Left renal cortex interstitium (tissue), 4 donors: ENCODE data around the gene PTGIR. TPM values are rescaled to one million over a fixed set of nuclear protein-coding genes. Genes with fewer than 3 reads are reported as not detected.

Experiments
- DNase-seq, 4 donors: peaks; one replicate each; pipeline ENCODE4 v3.0.0-alpha.2; 2013; ENCODE audit warnings: low read depth in 4 of 4, low spot score in 2 of 4, missing footprints in 1 of 4
- polyA plus RNA-seq, 4 donors: library from polyadenylated mRNA; unstranded; fragments of 120-200 nt; gene quantifications; one replicate each; pipeline ENCODE4 v1.2.1, GENCODE V29; 2013; ENCODE audit not compliant: insufficient read length in 4 of 4

Gene PTGIR
- polyA plus RNA-seq, 4 donors: 2.1 to 3.1 (median 2.5) TPM

- DNase-seq: no peak
Observed at GRCh38 chr19:46617601-46618000, 7.3 kb downstream of the PTGIR start.

- DNase-seq: no peak
Observed at GRCh38 chr19:46616631-46617322, 8.1 kb downstream of the PTGIR start.

- no peak for DNase-seq
Observed at GRCh38 chr19:46615966-46616365, 8.9 kb downstream of the PTGIR start.

DNA sequence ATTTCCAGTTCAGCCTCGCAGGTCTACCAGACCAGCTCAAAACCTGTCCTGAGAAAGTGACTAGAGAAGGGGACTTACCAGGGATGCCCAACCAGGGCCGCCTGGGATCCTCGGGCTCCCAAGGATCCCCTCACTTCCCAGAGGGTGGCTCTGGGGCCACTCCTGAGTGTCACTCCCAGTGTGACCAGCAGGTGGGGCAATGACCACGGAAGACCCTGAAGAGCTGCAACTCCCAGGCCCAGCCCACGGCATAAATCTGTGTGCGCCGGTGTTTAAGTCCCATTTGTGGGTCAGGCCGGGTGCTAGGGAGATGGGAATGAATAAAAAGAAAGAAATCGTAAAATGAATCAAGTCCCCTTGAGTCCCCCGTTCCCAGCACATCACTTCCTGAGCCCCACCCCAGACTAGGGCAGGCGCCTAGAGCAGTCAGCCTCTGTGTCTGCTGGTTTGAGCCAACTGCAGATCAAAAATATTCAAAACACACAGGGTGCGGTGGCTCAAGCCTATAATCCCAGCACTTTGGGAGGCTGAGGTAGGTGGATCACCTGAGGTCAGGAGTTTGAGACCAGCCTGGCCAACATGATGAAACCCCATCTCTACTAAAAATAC is 10.7 kb downstream of the PTGIR start:
- peak in 1 of 4 donors; percentile 74 for DNase-seq

DNA sequence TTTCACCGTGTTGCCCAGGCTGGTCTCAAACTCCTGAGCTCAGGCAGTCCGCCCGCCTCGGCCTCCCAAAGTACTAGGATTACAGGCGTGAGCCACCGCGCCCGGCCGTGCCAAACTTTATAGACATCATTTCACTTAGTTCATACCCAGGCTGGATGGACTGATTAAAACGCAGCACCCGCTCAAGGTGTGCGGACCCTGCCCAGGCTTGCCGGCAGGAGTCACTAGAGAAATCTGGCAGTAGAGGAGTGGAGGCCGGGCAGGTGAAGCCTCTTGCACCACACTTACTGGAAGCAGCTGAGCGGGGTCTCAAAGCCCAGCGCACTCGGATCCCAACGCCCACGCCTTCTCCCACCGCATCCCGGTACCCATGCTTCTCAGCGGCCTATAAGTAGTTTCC is 11.4 kb downstream of the PTGIR start:
- no peak for DNase-seq

DNA sequence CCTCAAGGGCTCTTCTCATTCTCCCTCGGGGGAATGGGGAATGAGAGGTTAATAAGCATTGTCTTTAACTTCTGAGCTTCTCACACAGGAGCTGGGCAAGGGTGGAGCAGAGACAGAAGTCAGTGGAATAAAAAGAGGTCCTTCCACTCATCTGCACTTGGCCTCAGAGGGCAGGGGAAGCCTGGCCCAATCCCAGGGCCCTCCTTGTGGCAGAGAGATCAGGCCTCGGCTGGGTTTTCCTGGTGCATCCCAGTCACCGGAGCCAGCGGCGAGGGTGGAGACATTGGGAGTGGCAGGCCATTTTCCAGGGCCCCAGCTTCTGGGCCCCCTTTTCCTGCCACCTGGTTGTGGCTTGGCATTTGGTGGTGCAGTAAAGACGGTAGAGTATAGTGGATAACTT is 13.1 kb downstream of the PTGIR start:
- no peak for DNase-seq

- no peak for DNase-seq
Observed at GRCh38 chr19:46610851-46611770, 13.8 kb downstream of the PTGIR start.

GRCh38 chr19:46610413-46610775 is 14.5 kb downstream of the PTGIR start:
- no peak for DNase-seq

DNA sequence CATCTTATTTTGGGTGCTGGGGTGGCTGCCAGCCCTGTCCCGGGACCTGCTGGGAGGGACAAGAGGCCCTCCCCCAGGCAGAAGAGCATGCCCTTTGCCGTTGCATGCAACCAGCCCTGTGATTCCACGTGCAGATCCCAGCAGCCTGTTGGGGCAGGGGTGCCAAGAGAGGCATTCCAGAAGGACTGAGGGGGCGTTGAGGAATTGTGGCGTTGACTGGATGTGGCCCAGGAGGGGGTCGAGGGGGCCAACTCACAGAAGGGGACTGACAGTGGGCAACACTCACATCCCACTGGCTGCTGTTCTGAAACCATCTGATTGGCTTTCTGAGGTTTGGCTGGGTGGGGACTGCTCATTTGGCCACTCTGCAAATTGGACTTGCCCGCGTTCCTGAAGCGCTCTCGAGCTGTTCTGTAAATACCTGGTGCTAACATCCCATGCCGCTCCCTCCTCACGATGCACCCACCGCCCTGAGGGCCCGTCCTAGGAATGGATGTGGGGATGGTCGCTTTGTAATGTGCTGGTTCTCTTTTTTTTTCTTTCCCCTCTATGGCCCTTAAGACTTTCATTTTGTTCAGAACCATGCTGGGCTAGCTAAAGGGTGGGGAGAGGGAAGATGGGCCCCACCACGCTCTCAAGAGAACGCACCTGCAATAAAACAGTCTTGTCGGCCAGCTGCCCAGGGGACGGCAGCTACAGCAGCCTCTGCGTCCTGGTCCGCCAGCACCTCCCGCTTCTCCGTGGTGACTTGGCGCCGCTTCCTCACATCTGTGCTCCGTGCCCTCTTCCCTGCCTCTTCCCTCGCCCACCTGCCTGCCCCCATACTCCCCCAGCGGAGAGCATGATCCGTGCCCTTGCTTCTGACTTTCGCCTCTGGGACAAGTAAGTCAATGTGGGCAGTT is 15.1 kb downstream of the PTGIR start:
- no peak for DNase-seq

DNA sequence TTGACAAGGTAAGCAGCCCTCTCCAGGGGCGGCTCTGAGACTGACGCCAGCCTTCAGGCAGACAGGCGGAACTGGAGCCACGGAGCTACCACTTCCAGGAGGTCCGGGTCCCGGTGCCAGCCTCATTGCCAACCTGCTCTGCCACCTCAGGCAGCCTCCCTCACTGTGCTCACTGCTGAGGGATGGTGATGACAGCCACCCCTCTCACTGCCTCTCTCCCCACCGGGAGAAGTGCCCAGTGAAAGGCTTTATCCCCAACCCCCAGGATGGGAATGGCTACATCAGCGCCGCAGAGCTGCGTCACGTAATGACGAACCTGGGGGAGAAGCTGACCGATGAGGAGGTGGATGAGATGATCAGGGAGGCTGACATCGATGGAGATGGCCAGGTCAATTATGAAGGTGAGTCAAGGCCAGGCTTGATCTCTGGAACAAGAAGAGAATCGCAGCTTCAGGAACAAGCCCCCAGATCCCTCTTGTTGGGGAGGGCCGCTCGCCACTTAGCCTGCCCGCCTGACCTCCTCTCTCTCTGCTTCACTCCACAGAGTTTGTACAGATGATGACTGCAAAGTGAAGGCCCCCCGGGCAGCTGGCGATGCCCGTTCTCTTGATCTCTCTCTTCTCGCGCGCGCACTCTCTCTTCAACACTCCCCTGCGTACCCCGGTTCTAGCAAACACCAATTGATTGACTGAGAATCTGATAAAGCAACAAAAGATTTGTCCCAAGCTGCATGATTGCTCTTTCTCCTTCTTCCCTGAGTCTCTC is 16.1 kb downstream of the PTGIR start:
- no peak for DNase-seq

- DNase-seq: no peak
Observed at GRCh38 chr19:46608178-46608577, 16.7 kb downstream of the PTGIR start.

DNA sequence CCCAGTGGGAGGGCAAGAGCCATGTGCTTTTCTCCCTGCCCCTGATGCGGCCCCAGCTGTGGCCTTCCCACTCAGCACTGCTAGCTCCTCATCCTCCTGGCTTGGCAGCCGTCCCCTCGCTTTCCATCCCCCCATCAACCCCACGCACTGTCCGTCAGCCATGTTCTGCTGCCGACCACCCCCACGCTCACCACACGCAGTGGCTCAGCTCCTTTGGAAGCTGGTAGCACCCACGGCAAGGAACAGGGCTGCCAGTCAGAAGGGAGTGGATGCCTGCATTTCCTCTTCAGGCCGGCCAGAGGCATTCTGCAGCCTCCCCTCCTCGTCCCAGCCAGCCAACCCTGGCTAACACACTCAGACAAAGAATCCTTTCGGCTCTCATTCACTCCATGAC is 17.4 kb downstream of the PTGIR start:
- DNase-seq: no peak

- DNase-seq: no peak
Observed at GRCh38 chr19:46606681-46607447, 18.0 kb downstream of the PTGIR start.

DNA sequence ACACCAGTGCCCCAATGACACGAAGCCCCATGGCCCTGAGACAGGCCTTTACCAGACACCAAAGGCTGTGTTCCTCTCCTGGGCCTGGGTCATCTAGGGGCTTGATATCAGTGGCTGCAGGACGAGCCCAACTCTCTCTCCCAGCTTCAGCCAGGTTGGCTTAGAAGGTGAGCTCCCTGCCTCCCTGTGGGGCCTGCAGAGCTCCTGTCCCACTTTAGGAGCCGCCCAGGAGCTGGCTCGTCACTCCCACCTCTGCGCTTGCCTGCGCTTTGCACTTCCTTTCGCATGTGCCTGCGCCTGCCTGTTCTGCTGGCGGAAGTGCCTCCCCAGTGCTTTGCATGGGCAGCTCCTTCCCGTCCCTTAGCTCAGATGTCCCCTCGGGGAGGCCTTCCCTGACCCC is 18.9 kb downstream of the PTGIR start:
- DNase-seq: no peak

- DNase-seq: no peak
Observed at GRCh38 chr19:46605356-46605821, 19.5 kb downstream of the PTGIR start.

DNA sequence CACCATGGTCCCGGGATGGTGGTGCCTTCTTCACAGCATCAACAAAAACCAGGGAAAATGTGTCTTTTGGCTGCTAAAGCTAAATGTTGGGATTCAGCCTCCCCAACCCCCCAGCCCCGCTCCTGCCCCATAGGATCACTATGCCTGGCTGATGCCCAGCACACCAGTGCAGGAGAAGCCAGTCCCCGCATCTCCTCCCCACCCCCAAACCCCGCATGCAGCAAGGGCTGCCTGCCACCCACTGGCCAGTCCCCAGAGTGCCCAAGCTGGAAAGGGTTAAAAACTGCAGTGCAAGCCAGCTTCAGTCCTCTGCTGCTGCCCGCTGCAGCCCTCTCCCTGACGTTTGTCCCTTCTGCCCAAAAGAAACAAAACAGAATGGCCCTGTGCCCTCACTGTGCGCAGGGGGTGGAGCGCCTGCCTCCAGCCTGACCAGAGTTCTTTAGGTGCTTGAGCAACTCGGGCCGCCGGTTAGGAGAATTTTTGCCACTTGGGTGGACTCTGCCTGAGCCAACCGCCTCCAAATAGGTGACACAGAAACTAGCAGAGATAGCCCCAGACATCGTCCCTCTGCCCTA is 20.0 kb downstream of the PTGIR start:
- no peak for DNase-seq

GRCh38 chr19:46603752-46604231 is 21.1 kb downstream of the PTGIR start:
- no peak for DNase-seq

GRCh38 chr19:46603195-46603637 is 21.7 kb downstream of the PTGIR start:
- DNase-seq: no peak
